Right lobe of liver (tissue), 6 donors: ENCODE data around the gene ABHD16B. TPM values are rescaled to one million over a fixed set of nuclear protein-coding genes. Genes with fewer than 3 reads are reported as not detected.

ENCODE experiments used
- ATAC-seq, 4 donors: fragments of 200-7000 bp; cut with Tn5 transposase; one replicate each; pipeline ENCODE4 v1.9.1; 2020; ENCODE audit warnings: mild to moderate bottlenecking in 4 of 4, moderate library complexity in 4 of 4
- DNase-seq, 3 donors: peaks; one replicate each; pipeline ENCODE4 v3.0.0-alpha.2; 2020
- H3K27ac ChIP-seq, 3 donors: fragments of 200-600 bp; one replicate each; pipeline ENCODE4 v1.8.0; 2022
- H3K27me3 ChIP-seq, 2 donors: fragments of 200-600 bp; one replicate each; pipeline ENCODE4 v1.8.0; 2022
- H3K36me3 ChIP-seq, 4 donors: fragments of 200-600 bp; sonication (generic) in 1 of 4; one replicate each; pipeline versions ENCODE4 v1.5.1 to v1.8.0; 2017 to 2022; ENCODE audit warnings: control low read depth in 1 of 4
- H3K4me1 ChIP-seq, 4 donors: fragments of 200-600 bp; sonication (generic) in 1 of 4; one replicate each; pipeline versions ENCODE4 v1.5.1 to v1.8.0; 2017 to 2022; ENCODE audit warnings: control low read depth in 1 of 4
- H3K4me3 ChIP-seq, 3 donors: fragments of 200-600 bp; one replicate each; pipeline ENCODE4 v1.8.0; 2022
- H3K9me3 ChIP-seq, 4 donors: fragments of 200-600 bp; sonication (generic) in 1 of 4; one replicate each; pipeline versions ENCODE4 v1.5.1 to v1.8.0; 2017 to 2022; ENCODE audit warnings: control low read depth in 1 of 4
- POLR2A ChIP-seq: fragments of 450-650 bp; IDR thresholded peaks from one replicate; pipeline ENCODE4 v1.6.1; 2017; ENCODE audit warnings: antibody characterized with exemption, mild to moderate bottlenecking
- WGBS: methylation state at CpG from one replicate; pipeline ENCODE4 v1.1.6; 2018; ENCODE audit warnings: low coverage, low lambda C conversion rate; ENCODE audit not compliant: insufficient coverage; ENCODE audit errors: missing lambda C conversion rate; 5-methylcytosine and 5-hydroxymethylcytosine counted together
- intact Hi-C, 2 donors: fragments of 100-400 bp; cut with DNase I; formaldehyde crosslinking; loops; one replicate each; pipeline versions ENCODE4 v1.11.2 to v1.14.1; 2022
- total RNA-seq, 6 experiments: library from RNA; depleted of rRNA in 2 of 6; stranded (reverse); fragments of >200 nt in 2 of 6; fragmentation: NEBNext Ultra II Directional in 3 of 6; extraction: Animal tissue kit (Norgen Biotek cat#: 25700) in 3 of 6; gene quantifications; one replicate each; pipeline versions ENCODE4 v1.1.0 to v1.2.4, GENCODE V29; 2016 to 2023
- TF ChIP-seq, protein P1 (sequence below), 4 donors: fragments of 200-600 bp in 3 of 4; fragments of 450-650 bp in 1 of 4; IDR thresholded peaks; one replicate each; pipeline versions ENCODE4 v1.5.1 to v1.8.0; 2016 to 2022; ENCODE audit warnings: antibody characterized with exemption in 4 of 4, mild to moderate bottlenecking in 2 of 4
- donor health status: DM: no; HTN: yes; CAD: no.
- donor health status: DM: no; HTN: no; CAD: no.
- donor health status: DM: no; HTN: no; CAD: no.
- donor health status: DM: no; HTN: yes; CAD: no.
- donor health status: DM: no; HTN: yes; CAD: no.

Gene ABHD16B
- total RNA-seq, 6 experiments from 2014 or later, result not detected

DNA sequence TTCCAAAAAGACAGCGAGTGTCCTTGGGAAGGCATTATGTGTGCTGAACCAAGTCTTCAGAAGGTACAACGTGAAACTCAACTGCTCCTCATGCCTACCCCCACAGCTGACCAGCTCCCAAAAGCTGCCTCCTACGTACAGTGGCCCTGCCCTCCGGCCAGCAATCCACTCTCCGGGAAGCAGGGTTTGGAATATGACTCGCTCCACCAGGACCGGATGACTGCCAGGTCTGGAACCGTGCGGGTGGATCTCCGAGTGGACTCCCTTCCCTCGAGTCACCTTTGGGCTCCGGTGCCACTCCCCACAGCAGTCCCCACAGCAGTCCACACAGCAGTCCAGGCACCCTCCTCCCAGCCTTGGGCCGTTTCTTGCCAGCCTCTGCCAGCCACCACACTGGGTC lies 34.5 kb upstream of the ABHD16B start:
- DNase-seq (no peak), ATAC-seq (peak in 2 of 4 donors; percentile 4 to 10)
- 69% methylated on average over 5 of the region's 13 CpGs for WGBS
- intact Hi-C loops, result no loop called here
- H3K27ac ChIP-seq, result no peak overlapping the region
- TF ChIP-seq, protein P1, sequence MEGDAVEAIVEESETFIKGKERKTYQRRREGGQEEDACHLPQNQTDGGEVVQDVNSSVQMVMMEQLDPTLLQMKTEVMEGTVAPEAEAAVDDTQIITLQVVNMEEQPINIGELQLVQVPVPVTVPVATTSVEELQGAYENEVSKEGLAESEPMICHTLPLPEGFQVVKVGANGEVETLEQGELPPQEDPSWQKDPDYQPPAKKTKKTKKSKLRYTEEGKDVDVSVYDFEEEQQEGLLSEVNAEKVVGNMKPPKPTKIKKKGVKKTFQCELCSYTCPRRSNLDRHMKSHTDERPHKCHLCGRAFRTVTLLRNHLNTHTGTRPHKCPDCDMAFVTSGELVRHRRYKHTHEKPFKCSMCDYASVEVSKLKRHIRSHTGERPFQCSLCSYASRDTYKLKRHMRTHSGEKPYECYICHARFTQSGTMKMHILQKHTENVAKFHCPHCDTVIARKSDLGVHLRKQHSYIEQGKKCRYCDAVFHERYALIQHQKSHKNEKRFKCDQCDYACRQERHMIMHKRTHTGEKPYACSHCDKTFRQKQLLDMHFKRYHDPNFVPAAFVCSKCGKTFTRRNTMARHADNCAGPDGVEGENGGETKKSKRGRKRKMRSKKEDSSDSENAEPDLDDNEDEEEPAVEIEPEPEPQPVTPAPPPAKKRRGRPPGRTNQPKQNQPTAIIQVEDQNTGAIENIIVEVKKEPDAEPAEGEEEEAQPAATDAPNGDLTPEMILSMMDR (IDR thresholded peaks at IDR 0.05), result no peak
- no peak for TF ChIP-seq POLR2A
- no peaks in the 10 kb centered on the region for H3K9me3 ChIP-seq
- no peaks in the 10 kb centered on the region for H3K4me1 ChIP-seq
- no peaks in the 10 kb centered on the region for H3K36me3 ChIP-seq
- no peaks in the 10 kb centered on the region for H3K27me3 ChIP-seq
- no peak overlapping the region for H3K4me3 ChIP-seq

DNA sequence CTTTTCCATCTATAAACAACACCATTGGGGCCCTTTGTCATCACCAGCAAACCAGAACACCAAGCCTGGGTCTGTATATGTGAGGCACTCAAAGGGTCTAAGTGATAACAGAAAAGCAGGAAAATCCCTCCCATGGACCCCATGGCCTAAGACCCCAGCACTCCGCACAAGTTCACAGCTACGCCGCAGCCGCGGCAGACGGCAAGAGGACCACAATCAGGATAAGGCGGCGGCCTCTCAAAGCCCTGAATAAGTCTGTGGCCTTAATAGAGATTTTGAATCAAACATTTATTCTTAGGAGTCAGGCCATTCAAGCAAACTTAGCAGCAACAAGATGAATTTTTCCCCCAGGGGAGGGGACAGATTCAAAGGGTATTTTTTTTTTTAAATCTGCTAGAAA lies 33.2 kb upstream of the ABHD16B start:
- Histone ChIP-seq H3K4me3 (no peak overlapping the region), H3K36me3 (no peaks in the 10 kb centered on the region), H3K9me3 (no peaks in the 10 kb centered on the region), H3K27me3 (no peaks in the 10 kb centered on the region), H3K4me1 (no peaks in the 10 kb centered on the region), H3K27ac (peak overlapping the region in 1 of 3 donors; percentile 13)
- WGBS, result 76% methylated on average over 7 of the region's 8 CpGs
- no peak for TF ChIP-seq POLR2A
- TF ChIP-seq, protein P1 (IDR thresholded peaks at IDR 0.05), result no peak
- intact Hi-C loops, result no loop called here
- DNase-seq (no peak), ATAC-seq (no peak)

DNA sequence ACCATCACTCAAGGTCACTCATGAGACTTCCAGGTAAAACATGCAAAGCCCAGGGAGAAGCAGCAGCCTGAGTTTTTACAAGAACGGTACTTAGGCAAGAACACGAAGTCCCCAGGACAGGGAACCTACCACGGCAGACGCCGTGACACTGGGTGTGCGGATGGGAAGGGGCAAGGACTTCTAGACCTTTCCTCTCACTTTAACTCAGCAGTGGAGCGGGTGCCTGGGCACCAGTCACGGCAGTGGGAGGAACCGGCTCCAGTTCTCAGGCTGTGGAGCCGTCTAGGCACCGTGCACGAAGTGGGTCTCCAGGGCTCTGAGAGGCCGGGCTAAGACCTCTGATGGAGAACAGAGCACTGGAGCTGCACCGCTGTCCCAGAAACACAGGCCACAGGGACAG lies 32.8 kb upstream of the ABHD16B start:
- Histone ChIP-seq H3K27me3 (no peaks in the 10 kb centered on the region), H3K9me3 (no peaks in the 10 kb centered on the region), H3K4me3 (no peak overlapping the region), H3K36me3 (no peaks in the 10 kb centered on the region), H3K27ac (peak overlapping the region in 2 of 3 donors; percentile 12 to 13), H3K4me1 (no peaks in the 10 kb centered on the region)
- no peak for TF ChIP-seq POLR2A
- TF ChIP-seq, protein P1 (IDR thresholded peaks at IDR 0.05), result no peak
- no peak for DNase-seq
- intact Hi-C loops, result no loop called here
- no peak for ATAC-seq
- whole genome bisulfite sequencing, result 85% methylated on average over 5 of the region's 14 CpGs

DNA sequence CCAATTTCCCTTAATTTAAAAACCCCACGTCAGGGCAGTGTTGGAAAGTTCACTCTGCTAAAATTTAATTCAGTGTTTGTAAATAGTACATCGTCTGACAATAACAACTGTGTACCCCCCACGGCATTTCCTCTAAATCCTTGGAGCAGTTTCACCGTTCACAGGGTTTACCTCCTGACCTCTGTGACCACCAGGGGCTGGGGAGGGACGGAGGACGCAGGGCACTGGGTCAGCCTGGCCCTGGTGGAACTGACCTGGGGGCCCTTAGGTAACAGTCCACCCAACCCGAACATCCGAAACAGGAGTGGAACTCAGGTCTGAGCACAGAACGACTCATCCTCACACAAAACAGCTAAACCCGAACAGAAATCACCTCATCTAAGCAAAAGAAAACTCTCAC lies 32.3 kb upstream of the ABHD16B start:
- intact Hi-C loops, result no loop called here
- H3K27ac ChIP-seq, result peak overlapping the region in 2 of 3 donors; percentile 12 to 13
- H3K4me1 ChIP-seq, result no peaks in the 10 kb centered on the region
- H3K9me3 ChIP-seq, result no peaks in the 10 kb centered on the region
- no peak for DNase-seq
- TF ChIP-seq POLR2A, result no peak
- TF ChIP-seq, protein P1 (IDR thresholded peaks at IDR 0.05), result no peak
- peak overlapping the region in 1 of 3 donors; percentile 46 for H3K4me3 ChIP-seq
- WGBS, result 45% methylated on average over 6 of the region's 10 CpGs
- no peak for ATAC-seq
- H3K36me3 ChIP-seq, result no peaks in the 10 kb centered on the region
- H3K27me3 ChIP-seq, result no peaks in the 10 kb centered on the region

DNA sequence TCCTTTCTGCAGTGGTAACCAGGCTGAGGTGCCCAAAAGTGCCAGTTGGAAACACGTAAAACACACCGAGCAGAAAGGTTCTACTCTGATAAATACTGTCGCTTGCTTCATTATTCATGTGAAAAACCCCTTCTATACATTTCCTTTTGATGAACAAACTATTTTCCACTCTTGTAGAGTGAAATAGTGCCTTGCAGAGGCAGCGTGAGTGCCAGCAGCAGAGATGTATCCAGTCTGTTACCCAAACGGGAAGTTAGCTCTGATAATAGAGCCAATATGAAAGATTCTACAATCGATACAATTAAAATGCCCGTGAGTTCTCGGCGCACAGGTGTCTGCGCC lies 31.7 kb upstream of the ABHD16B start:
- Histone ChIP-seq H3K9me3 (no peaks in the 10 kb centered on the region), H3K27ac (peak overlapping the region in 1 of 3 donors; percentile 57), H3K4me3 (peak overlapping the region; percentile 28 to 46 (median 44)), H3K4me1 (no peaks in the 10 kb centered on the region), H3K27me3 (no peaks in the 10 kb centered on the region), H3K36me3 (no peaks in the 10 kb centered on the region)
- ATAC-seq (no peak), DNase-seq (no peak)
- TF ChIP-seq, protein P1 (IDR thresholded peaks at IDR 0.05), result no peak
- no peak for TF ChIP-seq POLR2A
- intact Hi-C loops, result no loop called here
- 24% methylated on average over 10 of the region's 10 CpGs for WGBS
